IPS-20b (cell line): ENCODE measurements around the gene INMT.

Experiments used
- H3K27ac ChIP-seq: one replicate; pipeline ENCODE4 v1.5.1; 2013; ENCODE audit warnings: low read length
- H3K27me3 ChIP-seq: 2 replicates; pipeline ENCODE4 v1.6.1; 2013; ENCODE audit warnings: mild to moderate bottlenecking, low read length, inconsistent platforms; ENCODE audit not compliant: insufficient read depth
- H3K36me3 ChIP-seq: 2 replicates; pipeline ENCODE4 v1.6.1; 2013; ENCODE audit warnings: low read depth, mild to moderate bottlenecking, inconsistent platforms, low read length, moderate library complexity; ENCODE audit not compliant: insufficient read depth
- H3K4me1 ChIP-seq: 2 replicates; pipeline ENCODE4 v1.6.1; 2013; ENCODE audit warnings: mild to moderate bottlenecking, control low read depth, inconsistent platforms, low read length, moderate library complexity; ENCODE audit not compliant: insufficient read depth
- H3K4me3 ChIP-seq: 2 replicates; pipeline ENCODE4 v1.5.1; 2013; ENCODE audit warnings: mild to moderate bottlenecking, low read length, inconsistent platforms
- H3K9ac ChIP-seq: 2 replicates; pipeline ENCODE4 v1.6.1; 2013; ENCODE audit warnings: low read depth, mild to moderate bottlenecking, inconsistent platforms, low read length, moderate library complexity
- H3K9me3 ChIP-seq: 2 replicates; pipeline ENCODE4 v1.6.1; 2013; ENCODE audit warnings: mild to moderate bottlenecking, low read depth, low read length, inconsistent platforms; ENCODE audit not compliant: insufficient read depth

INMT gene

DNA sequence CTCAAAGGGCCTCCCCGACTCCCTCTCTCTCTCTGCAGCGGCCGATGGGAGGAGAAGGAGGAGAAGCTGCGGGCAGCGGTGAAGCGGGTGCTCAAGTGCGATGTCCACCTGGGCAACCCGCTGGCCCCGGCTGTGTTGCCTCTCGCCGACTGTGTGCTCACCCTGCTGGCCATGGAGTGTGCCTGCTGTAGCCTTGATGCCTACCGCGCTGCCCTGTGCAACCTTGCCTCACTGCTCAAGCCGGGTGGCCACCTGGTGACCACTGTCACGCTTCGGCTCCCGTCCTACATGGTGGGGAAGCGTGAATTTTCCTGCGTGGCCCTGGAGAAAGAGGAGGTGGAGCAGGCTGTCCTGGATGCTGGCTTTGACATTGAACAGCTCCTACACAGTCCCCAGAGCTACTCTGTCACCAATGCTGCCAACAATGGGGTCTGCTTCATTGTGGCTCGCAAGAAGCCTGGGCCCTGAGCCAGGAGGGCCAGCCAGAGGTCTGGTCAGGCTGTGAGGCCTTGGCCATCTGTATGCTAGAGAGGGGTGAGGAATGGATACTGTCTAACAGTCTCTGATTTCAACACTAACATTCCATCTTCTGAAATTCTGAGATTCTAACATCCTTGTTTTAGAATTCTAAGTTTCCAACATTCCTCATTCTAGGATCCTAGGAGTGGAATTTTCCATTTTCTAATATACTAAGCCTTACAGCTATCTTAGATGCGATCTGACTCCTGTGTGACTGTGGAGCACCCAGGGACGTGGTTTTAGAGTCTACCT, 3.6 kb downstream of the INMT start:
- no peaks in the 10 kb centered on the region for H3K9me3 ChIP-seq
- no peaks in the 10 kb centered on the region for H3K36me3 ChIP-seq
- no peaks in the 10 kb centered on the region for H3K27me3 ChIP-seq
- no peak overlapping the region for H3K4me3 ChIP-seq
- no peak overlapping the region for H3K27ac ChIP-seq
- no peaks in the 10 kb centered on the region for H3K4me1 ChIP-seq
- no peak overlapping the region for H3K9ac ChIP-seq

DNA sequence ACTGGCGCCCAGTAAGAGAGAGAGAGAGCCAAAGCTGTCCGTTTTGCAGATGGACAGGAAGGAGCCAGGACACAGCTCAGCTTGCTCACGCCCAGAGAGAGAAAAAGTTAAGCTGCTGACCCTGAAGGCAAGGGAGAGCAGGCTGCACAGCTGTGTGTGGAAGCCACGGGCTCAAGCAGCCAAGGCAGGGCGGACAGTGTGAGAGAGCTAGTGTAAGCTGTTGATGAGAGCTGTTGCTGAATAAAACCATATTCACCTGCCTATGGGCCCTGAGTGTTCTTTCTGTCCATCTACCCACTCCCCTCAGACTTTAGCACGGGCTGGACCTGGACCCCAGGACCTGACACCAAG, 5.4 kb downstream of the INMT start:
- Histone ChIP-seq H3K36me3 (no peaks in the 10 kb centered on the region), H3K4me3 (no peak overlapping the region), H3K27ac (no peak overlapping the region), H3K9ac (no peak overlapping the region), H3K27me3 (no peaks in the 10 kb centered on the region), H3K9me3 (no peaks in the 10 kb centered on the region; the same call in 1 of the 2 replicates), H3K4me1 (no peaks in the 10 kb centered on the region)

DNA sequence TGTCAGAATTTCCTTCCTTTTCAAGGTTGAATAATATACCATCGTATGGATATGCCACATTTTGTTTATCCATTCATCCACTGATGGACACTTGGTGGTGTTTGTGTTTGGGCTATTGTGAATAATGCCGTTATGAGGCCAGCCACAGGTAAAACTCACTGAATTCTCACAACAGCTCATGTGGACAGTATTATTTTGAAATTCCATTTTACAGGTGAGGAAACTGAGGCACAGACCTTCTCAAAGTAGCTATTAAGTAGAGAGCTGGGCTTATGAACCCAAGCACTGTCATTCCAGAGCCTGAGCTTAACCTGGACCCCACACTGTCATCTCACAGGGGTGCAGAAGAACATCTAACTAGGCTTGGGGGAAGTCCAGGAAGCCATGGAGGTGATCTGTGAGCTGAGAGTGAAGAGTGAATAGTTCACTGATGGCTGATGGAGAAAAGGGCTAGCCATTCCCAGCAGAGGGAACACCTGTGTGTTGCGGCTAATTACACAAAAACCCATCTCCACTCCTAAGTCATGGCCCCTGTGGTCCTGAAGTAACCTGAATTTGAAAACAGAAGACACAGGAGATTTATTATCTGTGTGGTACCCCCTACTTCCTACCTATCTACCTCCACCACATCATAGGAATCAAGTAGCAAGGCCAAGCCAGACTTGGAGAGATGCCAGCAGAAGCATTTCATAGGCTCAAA, 8.7 kb downstream of the INMT start:
- H3K9me3 ChIP-seq, result no peaks in the 10 kb centered on the region; the same call in 1 of the 2 replicates
- H3K27ac ChIP-seq, result no peak overlapping the region
- H3K4me1 ChIP-seq, result no peaks in the 10 kb centered on the region
- H3K36me3 ChIP-seq, result no peaks in the 10 kb centered on the region
- H3K9ac ChIP-seq, result no peak overlapping the region
- no peak overlapping the region for H3K4me3 ChIP-seq
- H3K27me3 ChIP-seq, result no peaks in the 10 kb centered on the region; the same call in 1 of the 2 replicates

DNA sequence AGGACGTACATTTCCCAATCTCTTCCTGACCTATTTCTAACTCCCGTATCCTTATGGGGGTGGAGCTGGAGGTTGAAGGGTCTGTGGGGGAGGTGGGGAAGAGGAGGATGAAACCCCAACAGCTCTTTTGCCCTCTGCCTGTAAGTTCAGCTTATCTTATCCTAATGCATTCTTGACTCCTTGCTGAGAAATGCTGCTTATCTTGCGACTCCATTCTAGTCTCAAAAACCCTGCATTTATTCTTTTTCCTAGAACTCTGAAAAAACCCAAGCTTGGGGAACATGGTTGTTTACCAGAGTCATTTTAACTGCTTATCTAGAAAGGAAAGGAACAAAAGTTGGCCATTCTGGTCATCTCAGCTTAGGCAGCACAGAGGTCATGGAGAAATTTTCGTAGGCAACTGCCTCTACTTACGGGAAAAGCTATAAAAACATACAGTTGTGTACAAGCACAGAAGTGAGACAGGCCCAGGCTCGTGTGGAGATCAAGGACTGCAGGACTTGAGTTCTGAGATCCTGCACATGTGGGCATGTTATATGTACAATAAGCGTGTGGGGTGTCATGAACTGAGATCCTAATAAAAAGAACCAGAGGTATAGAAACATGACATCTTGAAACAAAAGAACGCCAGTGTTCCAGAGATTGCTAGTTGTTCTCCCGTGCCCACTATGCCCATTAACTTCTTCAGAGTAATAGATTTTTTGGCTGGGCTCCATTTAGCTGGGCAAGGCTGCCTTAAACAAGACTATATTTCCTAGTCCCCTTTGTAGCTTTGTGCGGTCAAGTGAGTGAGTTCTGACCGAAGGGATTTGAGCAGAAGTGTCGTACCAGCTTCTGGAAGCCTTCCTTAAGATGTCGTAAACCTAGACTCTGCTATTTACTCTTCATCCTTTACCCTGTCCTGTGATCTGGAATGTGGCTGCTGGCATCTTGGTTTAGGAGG, 9.6 kb downstream of the INMT start:
- Histone ChIP-seq H3K4me1 (no peaks in the 10 kb centered on the region), H3K27me3 (peaks cover under 1% of the 10 kb centered on the region; the same call in 1 of the 2 replicates), H3K9me3 (no peaks in the 10 kb centered on the region; the same call in 1 of the 2 replicates), H3K27ac (no peak overlapping the region), H3K36me3 (no peaks in the 10 kb centered on the region), H3K4me3 (no peak overlapping the region), H3K9ac (no peak overlapping the region)

DNA sequence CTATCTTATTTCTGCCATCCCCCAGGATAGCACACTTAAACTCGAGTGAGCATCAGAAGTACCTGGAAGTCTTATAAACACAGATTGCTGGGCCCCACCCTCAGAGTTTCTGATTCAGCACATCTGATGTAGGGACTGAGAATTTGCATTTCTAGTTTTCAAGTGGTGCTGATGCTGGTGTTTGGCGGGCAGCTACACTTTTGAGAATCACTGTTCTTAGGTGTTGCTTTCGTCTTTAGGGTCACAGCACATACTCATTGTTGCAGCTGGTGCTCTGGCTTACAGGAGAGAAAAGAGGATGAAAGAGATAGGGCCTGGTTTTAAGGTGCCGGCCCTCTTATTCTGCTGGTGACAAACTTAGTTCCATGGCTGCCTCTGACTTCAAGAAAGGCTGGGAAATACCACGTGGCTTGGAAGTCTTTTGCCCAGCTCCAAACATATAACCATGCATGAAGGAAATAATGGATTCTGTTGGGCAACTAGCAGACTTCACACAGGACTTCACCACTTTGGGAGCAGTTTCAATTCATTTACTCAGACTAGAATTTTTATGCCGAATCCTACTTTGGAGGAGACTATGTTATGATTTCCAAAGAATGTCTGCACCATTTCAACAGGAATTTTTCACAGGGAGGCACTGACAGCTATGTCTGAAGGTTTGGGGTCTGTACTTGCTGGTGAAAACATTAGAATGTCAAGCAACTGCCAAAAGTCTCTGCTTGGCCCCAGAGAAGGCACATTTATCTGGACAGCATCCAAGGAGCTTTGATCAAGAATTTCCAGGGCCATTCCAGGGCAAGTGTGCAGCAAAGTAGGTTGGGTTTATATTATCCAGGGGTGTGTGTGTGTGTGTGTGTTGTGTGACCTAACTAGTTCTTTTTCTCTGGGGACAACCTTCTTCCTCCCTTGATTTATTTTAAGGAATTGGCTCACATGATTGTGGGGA, 12.4 kb downstream of the INMT start:
- Histone ChIP-seq H3K4me1 (no peaks in the 10 kb centered on the region), H3K27ac (no peak overlapping the region)

DNA sequence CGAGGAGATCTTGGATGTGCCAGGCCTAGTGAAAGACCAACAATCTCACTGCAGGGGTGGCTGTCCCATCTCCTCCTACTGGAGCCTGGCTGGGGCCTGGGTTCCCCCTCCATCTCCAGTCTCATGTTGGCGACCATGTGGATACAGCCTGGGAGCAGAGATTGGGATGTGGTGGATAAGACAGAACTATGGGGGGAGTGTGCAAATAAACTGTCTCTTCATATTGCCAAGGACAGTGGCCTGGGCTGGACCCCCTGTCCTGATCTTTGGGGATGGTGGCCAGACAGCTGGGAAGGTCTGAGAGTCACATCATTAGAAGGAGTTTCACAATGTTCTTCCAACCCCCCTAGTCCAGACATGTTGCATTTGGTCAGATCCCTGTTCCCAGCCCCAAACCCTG, 13.5 kb downstream of the INMT start:
- Histone ChIP-seq H3K36me3 (no peaks in the 10 kb centered on the region), H3K27ac (no peak overlapping the region), H3K9ac (no peak overlapping the region), H3K4me1 (no peaks in the 10 kb centered on the region), H3K4me3 (no peak overlapping the region), H3K9me3 (no peaks in the 10 kb centered on the region; the same call in 1 of the 2 replicates), H3K27me3 (peaks cover 8% of the 10 kb centered on the region; the same call in 1 of the 2 replicates)

More for the DNA sequence above, 12.4 kb downstream of the INMT start:
- H3K27me3 ChIP-seq, result peaks cover 8% of the 10 kb centered on the region; the same call in 1 of the 2 replicates
- no peaks in the 10 kb centered on the region; the same call in 1 of the 2 replicates for H3K9me3 ChIP-seq
- no peaks in the 10 kb centered on the region for H3K36me3 ChIP-seq
- H3K4me3 ChIP-seq, result no peak overlapping the region
- no peak overlapping the region for H3K9ac ChIP-seq

DNA sequence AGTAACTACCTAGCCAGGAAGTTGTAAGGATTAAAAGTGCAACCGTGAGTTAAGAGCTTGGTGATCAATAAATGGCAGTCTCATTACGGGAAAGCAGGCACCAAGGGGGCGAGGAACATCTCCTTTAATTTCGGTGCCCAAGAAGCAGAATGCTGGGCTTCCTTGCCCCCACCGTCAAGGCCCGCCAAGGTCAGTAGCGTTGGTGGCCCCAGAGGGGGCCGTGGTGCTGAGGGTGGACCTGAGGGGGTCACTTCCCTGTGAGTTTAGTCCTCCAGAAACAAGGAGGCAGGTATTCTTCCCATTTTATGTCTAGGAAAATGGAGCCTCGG, 18.9 kb downstream of the INMT start:
- no peaks in the 10 kb centered on the region for H3K36me3 ChIP-seq
- H3K4me3 ChIP-seq, result peak overlapping the region; percentile 96
- 0 out of 2 replicates have a peak, but pooled peaks cover 8% of the 10 kb centered on the region for H3K27me3 ChIP-seq
- H3K4me1 ChIP-seq, result peaks cover 2% of the 10 kb centered on the region; the same call in 1 of the 2 replicates
- H3K9ac ChIP-seq, result peak overlapping the region; percentile 85
- no peaks in the 10 kb centered on the region for H3K9me3 ChIP-seq
- no peak overlapping the region for H3K27ac ChIP-seq

DNA sequence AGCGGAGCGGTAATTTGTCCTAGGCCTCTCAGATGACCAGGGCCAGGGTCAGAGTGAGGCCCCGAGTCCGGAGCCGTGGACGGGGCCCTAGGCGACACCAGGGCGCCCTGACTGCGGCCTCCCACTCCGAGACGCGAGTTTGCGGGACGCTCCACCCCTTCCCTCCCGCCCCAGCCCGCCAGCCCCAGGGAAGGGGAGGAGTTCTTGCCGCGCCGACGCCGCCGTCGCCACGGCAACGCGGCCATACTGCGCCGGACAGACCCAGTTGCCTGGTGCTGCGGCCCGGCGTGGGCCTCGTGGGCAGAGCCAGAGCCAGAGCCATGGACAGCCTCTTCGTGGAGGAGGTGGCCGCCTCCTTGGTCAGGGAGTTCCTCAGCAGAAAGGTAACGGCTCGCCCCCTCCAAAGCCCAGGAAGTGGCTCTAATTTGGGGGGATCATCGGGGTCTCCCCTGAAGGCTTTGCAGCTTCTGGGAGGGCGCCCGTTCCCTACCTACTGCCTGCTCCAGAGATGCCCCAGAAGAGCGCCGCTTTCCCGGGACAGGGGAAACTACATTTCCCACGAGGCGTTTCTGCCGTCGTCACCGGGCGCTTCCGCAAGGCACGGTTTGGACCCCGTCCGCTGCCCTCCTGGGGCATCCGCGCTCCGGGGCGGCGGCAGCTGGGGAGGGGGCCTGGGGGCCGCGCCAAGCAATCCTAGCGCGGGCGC, 19.4 kb downstream of the INMT start, which contains the start of gene MINDY4:
MINDY4 (plus strand) TSS at position 244 of the 706 bp plus-strand sequence; CDS start at position 321, 77 bp downstream.
- Histone ChIP-seq H3K4me1 (peaks cover 2% of the 10 kb centered on the region; the same call in 1 of the 2 replicates), H3K9me3 (no peaks in the 10 kb centered on the region), H3K27me3 (0 out of 2 replicates have a peak, but pooled peaks cover 8% of the 10 kb centered on the region), H3K4me3 (peak within 1 kb of the TSS; percentile 96), H3K9ac (peak within 1 kb of the TSS; percentile 85), H3K27ac (peak within 1 kb of the TSS; percentile 57), H3K36me3 (no peaks in the 10 kb centered on the region)

DNA sequence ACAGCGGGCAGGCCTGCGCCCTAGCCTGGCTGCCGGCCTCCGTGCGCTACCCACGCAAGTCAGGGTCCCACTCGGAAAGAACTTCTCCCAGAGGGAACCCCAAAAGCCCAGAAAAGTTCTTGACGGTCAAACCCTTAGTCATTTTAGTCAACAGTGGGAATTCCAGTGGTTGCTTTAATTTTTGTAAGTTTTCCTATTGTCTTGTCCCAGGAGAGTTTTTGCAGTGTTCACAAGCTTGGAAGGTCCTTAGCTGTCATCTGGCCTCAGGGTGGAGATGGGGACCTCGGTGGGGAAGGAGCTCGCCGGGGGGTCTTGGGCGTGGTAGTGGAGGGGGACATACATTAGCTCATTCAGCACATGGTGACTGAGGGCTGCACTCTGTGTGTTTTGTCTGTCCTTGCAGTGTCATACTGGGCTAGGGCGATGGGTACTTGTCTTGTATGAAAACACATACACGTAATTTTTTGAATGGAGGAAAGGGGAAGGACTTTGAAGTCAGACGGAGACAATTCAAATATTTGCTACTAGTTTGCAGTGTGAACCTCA, 20.0 kb downstream of the INMT start:
- H3K4me3 ChIP-seq, result peak overlapping the region; percentile 96
- peak overlapping the region; percentile 85; the same call in 1 of the 2 replicates for H3K9ac ChIP-seq
- peaks cover 2% of the 10 kb centered on the region; the same call in 1 of the 2 replicates for H3K4me1 ChIP-seq
- H3K36me3 ChIP-seq, result no peaks in the 10 kb centered on the region
- H3K27ac ChIP-seq, result peak overlapping the region; percentile 57
- no peaks in the 10 kb centered on the region for H3K9me3 ChIP-seq
- H3K27me3 ChIP-seq, result 0 out of 2 replicates have a peak, but pooled peaks cover 2% of the 10 kb centered on the region

DNA sequence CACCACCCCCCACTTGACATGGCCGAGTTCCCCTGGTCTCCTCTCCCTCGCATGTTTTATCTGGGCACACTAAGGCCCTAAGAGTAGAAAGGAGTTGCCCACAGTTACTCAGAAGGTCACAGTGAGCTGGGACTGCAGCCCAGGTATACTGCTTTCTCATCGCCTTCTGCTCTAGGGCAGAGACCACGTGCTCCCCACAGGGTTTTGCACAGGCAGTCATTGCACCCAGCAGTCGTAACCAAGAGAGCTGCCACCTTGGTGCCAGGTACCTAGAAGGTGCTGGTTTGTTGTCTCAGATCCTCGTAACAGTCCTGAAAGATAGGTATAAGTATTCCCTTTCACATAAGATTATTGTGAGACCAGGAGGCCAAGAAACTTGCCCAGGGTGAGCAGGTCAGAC, 21.0 kb downstream of the INMT start:
- Histone ChIP-seq H3K9me3 (no peaks in the 10 kb centered on the region), H3K4me1 (peaks cover 2% of the 10 kb centered on the region; the same call in 1 of the 2 replicates), H3K27ac (no peak overlapping the region)

More for the DNA sequence above, 21.0 kb downstream of the INMT start:
- H3K27me3 ChIP-seq, result no peaks in the 10 kb centered on the region
- H3K4me3 ChIP-seq, result no peak overlapping the region
- H3K36me3 ChIP-seq, result no peaks in the 10 kb centered on the region
- H3K9ac ChIP-seq, result no peak overlapping the region
